ENCODE measurements around the gene CIP2A.

Gene CIP2A

DNA sequence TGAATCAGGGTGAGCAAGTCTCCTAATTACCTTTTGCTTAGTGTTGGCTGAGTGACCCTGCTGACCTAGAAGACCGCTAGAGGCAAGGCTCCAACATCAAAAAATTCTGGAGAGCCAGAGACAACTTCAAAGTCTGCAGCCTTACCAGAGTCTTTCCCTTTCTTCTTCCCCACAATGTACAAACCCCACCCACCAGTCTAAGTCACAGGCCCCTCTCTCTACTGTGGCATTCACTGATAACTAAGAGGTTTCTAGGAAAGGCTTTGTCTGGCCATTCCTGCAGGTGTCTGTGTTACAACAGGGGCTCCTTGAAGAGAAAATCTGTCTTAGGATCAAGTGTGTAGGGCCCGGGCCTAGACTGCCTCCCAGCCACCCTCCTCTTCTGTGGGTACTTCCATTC is 79.4 kb downstream of the CIP2A start:
- DNase-seq: no peak

DNA sequence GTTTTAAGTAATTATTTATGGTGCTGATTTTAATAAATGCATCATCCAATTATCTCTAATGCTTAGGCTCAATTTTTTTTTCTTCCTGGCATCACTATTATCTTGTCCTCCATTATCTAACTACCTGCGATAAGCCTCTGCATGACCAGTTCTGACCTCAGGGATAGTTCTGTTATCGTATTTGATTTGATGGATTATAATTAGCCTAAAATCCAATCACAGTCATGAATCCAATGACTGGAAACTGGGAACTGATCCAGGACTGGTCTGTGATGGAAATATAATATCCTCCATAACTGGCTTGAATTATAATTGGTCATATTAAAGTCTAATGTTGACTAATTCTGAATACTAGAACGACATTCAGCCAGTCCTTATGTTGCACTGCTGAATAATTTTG is 80.0 kb downstream of the CIP2A start:
- no peak for DNase-seq

DNA sequence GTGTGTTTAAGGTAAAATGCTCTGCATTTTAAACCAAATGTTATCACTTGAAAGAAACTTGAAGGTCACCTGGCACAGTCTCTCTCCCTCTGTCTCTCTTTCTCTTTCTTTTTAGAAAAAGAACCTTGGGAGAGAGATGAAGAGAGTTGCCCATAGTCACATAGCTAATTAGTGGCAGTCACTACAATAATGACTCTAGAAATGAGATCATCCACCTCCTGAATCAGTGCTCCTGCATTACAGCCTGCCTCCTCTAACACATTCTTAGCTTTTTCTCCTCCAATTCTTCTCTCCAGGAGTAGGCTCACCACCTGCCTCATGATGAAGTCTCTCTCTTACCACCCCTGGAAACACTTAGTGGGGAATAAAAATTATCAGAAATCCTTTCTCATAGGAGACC is 81.3 kb downstream of the CIP2A start:
- no peak for DNase-seq

GRCh38 chr3:108505811-108506210 is 83.4 kb downstream of the CIP2A start:
- no peak for DNase-seq

- DNase-seq: no peak
These were observed 85.5 kb downstream of the CIP2A start for GRCh38 chr3:108503722-108504121.

DNA sequence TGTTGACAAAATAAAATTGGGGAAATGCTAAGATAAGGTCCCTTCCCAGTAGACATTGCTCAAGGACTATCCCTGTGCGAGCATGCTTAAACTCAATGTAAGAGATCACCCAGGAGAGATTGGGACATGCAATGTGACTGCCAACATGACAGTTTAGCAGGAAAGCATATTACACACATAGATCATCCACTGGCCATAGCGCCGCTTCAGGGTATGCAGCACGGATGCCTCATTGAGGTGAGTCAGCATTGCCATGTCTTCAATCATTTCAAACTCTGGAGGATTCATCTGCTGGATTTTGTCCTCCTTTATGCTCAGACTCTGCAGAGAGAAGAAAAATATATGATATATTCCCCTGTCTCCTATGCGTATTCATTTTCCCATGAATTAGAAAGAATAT is 87.7 kb downstream of the CIP2A start:
- no peak for DNase-seq

GRCh38 chr3:108500728-108501127 is 88.5 kb downstream of the CIP2A start:
- no peak for DNase-seq
